Activated B cell treated with CpG ODN at 0.5 μM for 24 hours (primary cell): Measurements from ENCODE around the gene LRRC51. TPM values are rescaled to one million over a fixed set of nuclear protein-coding genes. Genes with fewer than 3 reads are reported as not detected.
"Not testable (repeated sequence)": the region's sequence is repeated elsewhere in the genome, so short reads cannot be mapped to it uniquely, and the experiment has no call there.

ENCODE experiments used
- ATAC-seq: fragments of 200-7000 bp; cut with Tn5 transposase; one replicate; pipeline ENCODE4 v1.10.0; 2021; ENCODE audit warnings: low read depth, mild to moderate bottlenecking, moderate library complexity
- CTCF ChIA-PET: fragments of 350-600 bp; sonication (Branson Sonifier 250); formaldehyde crosslinking; loops from one replicate; lab custom pipeline; 2021; ENCODE audit warnings: antibody characterized with exemption; lab: Charles Lee
- POLR2A ChIA-PET: fragments of 350-600 bp; sonication (Branson Sonifier 250); formaldehyde crosslinking; loops from one replicate; lab custom pipeline; 2021; ENCODE audit warnings: antibody characterized with exemption; lab: Charles Lee
- DNase-seq: peaks from one replicate; pipeline ENCODE4 v3.0.0; 2022
- H3K27ac Mint-ChIP-seq: one replicate; pipeline ENCODE4 v1.8.0; 2020; ENCODE audit warnings: mixed read lengths
- H3K27me3 Mint-ChIP-seq: one replicate; pipeline ENCODE4 v1.8.0; 2021; ENCODE audit warnings: mixed read lengths
- H3K36me3 Mint-ChIP-seq: one replicate; pipeline ENCODE4 v1.8.0; 2021; ENCODE audit warnings: low read depth, mixed read lengths
- H3K4me1 Mint-ChIP-seq: one replicate; pipeline ENCODE4 v1.8.0; 2021; ENCODE audit warnings: mixed read lengths
- H3K4me3 Mint-ChIP-seq: one replicate; pipeline ENCODE4 v1.8.0; 2020; ENCODE audit warnings: mild to moderate bottlenecking, mixed read lengths
- H3K9me3 Mint-ChIP-seq: one replicate; pipeline ENCODE4 v1.8.0; 2020; ENCODE audit warnings: mixed read lengths
- intact Hi-C: fragments of 100-400 bp; cut with micrococcal nuclease; formaldehyde crosslinking; loops from one replicate; pipeline ENCODE4 v1.15.1; 2024
- total RNA-seq: library from RNA; stranded (reverse); gene quantifications from 2 replicates; pipeline ENCODE4 v1.2.3, GENCODE V29; 2022
- TF ChIP-seq, protein P1 (sequence below): fragments of 200-600 bp; IDR thresholded peaks from one replicate; pipeline ENCODE4 v1.8.0; 2022; ENCODE audit warnings: antibody characterized with exemption, mild to moderate bottlenecking

Gene LRRC51
- total RNA-seq, 1 donor from 2014 or later: 4.1 TPM

DNA sequence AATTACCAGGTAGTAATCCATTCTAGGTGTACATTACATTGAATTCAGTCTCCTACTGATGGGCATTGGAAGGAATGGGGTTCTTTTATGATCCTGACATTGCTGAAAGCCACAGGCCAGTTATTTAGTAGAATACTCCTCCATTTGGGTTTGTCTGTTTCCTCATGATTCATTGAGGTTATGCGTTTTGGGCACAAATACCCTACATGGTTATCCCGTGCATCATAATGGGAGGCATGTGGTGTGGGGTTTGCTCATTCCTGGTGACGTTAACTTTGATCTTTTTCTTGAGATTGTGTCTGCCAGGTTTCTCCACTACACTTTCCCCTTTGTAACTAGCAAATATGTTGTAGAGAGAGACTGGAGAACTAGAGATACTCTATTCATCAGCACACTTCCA is 60.4 kb downstream of the LRRC51 start:
- DNase-seq (no peak), ATAC-seq (no peak)
- no peak overlapping the region for H3K27ac Mint-ChIP-seq
- no peak overlapping the region for H3K4me3 Mint-ChIP-seq
- CTCF ChIA-PET: interaction anchor here (1.2 to 3.1 kb wide), 2 partner anchors 116 to 119 kb away, joined by 3 to 16 read pairs; no protein-coding TSS in a partner anchor
- H3K36me3 Mint-ChIP-seq: no peaks in the 10 kb centered on the region
- TF ChIP-seq, protein P1, sequence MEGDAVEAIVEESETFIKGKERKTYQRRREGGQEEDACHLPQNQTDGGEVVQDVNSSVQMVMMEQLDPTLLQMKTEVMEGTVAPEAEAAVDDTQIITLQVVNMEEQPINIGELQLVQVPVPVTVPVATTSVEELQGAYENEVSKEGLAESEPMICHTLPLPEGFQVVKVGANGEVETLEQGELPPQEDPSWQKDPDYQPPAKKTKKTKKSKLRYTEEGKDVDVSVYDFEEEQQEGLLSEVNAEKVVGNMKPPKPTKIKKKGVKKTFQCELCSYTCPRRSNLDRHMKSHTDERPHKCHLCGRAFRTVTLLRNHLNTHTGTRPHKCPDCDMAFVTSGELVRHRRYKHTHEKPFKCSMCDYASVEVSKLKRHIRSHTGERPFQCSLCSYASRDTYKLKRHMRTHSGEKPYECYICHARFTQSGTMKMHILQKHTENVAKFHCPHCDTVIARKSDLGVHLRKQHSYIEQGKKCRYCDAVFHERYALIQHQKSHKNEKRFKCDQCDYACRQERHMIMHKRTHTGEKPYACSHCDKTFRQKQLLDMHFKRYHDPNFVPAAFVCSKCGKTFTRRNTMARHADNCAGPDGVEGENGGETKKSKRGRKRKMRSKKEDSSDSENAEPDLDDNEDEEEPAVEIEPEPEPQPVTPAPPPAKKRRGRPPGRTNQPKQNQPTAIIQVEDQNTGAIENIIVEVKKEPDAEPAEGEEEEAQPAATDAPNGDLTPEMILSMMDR: no peak
- peaks cover 1% of the 10 kb centered on the region for H3K4me1 Mint-ChIP-seq
- H3K27me3 Mint-ChIP-seq: peaks cover 17% of the 10 kb centered on the region
- H3K9me3 Mint-ChIP-seq: no peaks in the 10 kb centered on the region
- intact Hi-C loops: loop anchor here (5.0 kb wide), 2 partner anchors 279 to 291 kb away; partner anchors contain the start of gene CLPB
- POLR2A ChIA-PET: no interaction called here

- H3K36me3 Mint-ChIP-seq, DNase-seq, H3K4me3 Mint-ChIP-seq, H3K4me1 Mint-ChIP-seq, H3K9me3 Mint-ChIP-seq, POLR2A ChIA-PET, H3K27ac Mint-ChIP-seq, ATAC-seq: not testable (repeated sequence)
- intact Hi-C loops: loop anchor here (2.0 to 5.0 kb wide), 3 partner anchors 39 to 290 kb away; partner anchors contain the start of gene CLPB
- CTCF ChIA-PET: interaction anchor here (3.1 kb wide), 1 partner anchor 117 kb away, joined by 16 read pairs; no protein-coding TSS in a partner anchor
- H3K27me3 Mint-ChIP-seq: peaks cover 17% of the 10 kb centered on the region
Observed at GRCh38 chr11:72142086-72142485, 61.4 kb downstream of the LRRC51 start.

DNA sequence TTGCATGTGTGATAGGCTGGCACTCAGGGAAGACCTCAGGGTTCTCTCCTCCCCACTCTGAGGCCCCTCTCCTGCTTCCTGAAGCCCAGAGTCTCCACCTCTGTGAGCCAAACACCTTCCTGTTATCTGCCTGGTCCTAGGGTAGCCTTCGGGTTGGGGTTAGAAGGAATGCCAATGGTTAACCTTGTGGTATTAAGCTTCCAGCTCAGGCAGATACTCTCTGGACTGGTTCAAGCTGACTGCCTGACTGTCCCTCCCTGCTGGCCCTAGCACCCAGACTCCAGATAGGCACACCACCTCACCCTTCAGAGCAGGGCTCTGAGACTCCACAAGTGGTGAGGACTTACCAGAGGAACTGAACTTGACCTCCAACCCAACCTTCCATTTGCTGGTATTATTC is 61.9 kb downstream of the LRRC51 start:
- peaks cover 17% of the 10 kb centered on the region for H3K27me3 Mint-ChIP-seq
- H3K4me1 Mint-ChIP-seq, H3K27ac Mint-ChIP-seq, DNase-seq, H3K9me3 Mint-ChIP-seq, ATAC-seq, H3K4me3 Mint-ChIP-seq, H3K36me3 Mint-ChIP-seq: not testable (repeated sequence)
- ChIA-PET POLR2A (interaction anchor here (1.9 kb wide), 1 partner anchor 30 kb away, joined by 5 read pairs; the partner anchor contains the start of gene ANAPC15), CTCF (interaction anchor here (1.0 to 4.8 kb wide), 4 partner anchors 12 to 273 kb away, joined by 3 to 44 read pairs (median 15); no protein-coding TSS in a partner anchor)
- intact Hi-C loops: loop anchor here (2.0 to 5.0 kb wide), 3 partner anchors 38 to 290 kb away; partner anchors contain the start of gene CLPB

DNA sequence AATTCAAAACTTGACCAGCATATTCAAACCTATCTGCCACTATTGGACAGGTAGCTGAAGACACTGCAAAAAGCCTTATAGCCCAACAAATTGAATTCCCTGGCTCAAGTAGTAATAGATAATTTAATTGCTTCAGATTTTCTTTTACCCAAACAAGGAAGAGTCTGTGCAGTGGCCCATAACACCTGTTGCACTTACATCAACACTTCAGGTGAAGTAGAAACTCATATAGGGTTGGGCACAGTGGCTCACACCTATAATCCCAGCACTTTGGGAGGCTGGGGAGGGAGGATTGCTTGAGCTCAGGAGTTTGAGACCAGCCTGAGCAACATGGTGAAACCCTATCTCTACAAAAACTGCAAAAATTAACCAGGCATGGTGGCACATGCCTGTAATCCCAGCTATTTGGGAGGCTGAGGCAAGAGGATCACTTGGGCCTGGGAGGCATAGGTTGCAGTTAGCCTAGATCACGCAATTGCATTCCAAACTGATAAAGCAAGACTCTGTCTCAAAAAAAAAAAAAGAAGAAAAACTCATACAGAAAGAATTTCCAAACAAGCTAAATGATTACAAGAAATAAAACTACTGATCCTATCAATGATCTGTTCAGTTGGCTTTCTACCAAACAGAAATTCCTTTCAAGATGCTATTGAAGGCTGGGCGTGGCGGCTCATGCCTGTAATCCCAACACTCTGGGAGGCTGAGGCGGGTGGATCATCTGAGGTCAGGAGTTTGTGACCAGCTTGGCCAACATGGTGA is 64.3 kb downstream of the LRRC51 start:
- Mint-ChIP-seq H3K9me3 (no peaks in the 10 kb centered on the region), H3K27me3 (peaks cover 17% of the 10 kb centered on the region), H3K27ac (no peak overlapping the region), H3K4me3 (no peak overlapping the region), H3K4me1 (peaks cover 1% of the 10 kb centered on the region), H3K36me3 (no peaks in the 10 kb centered on the region)
- TF ChIP-seq, protein P1: no peak
- ChIA-PET CTCF (interaction anchor here (0.9 to 5.2 kb wide), 19 partner anchors 8 to 286 kb away, joined by 3 to 108 read pairs (median 5); no protein-coding TSS in a partner anchor), POLR2A (interaction anchor here (1.0 kb wide), 1 partner anchor 120 kb away, joined by 3 read pairs; no protein-coding TSS in a partner anchor)
- ATAC-seq (no peak), DNase-seq (no peak)
- intact Hi-C loops: loop anchor here (1.0 to 5.0 kb wide), 5 partner anchors 54 to 287 kb away; partner anchors contain the start of gene CLPB

Other genes starting within 250 kb of the LRRC51 start
- gene DEFB108B, start 247.7 kb upstream of the LRRC51 start, total RNA-seq: not detected in 2 replicates
- gene DEFB131B, start 202.4 kb upstream of the LRRC51 start, total RNA-seq: not detected in 2 replicates
- gene XNDC1N, start 152.3 kb upstream of the LRRC51 start, total RNA-seq: 18.4 and 20.8 TPM in 2 replicates
- 44.4 and 47.4 TPM in 2 replicates for gene RNF121, start 151.8 kb upstream of the LRRC51 start, total RNA-seq
- 26.8 and 27.5 TPM in 2 replicates for gene IL18BP, start 81.9 kb upstream of the LRRC51 start, total RNA-seq
- 146 and 163 TPM in 2 replicates for gene NUMA1, start 308 bp upstream of the LRRC51 start, total RNA-seq
- 87.2 and 87.6 TPM in 2 replicates for gene LAMTOR1, start 22.4 kb downstream of the LRRC51 start, total RNA-seq
- not detected in 2 replicates for gene TOMT, start 25.1 kb downstream of the LRRC51 start, total RNA-seq
- 44.4 and 56.3 TPM in 2 replicates for gene ANAPC15, start 31.8 kb downstream of the LRRC51 start, total RNA-seq
- gene FOLR3, start 54.9 kb downstream of the LRRC51 start, total RNA-seq: not detected in 2 replicates
- not detected in 2 replicates for gene FOLR1, start 111.3 kb downstream of the LRRC51 start, total RNA-seq
- 0.67 and 0.76 TPM in 2 replicates for gene FOLR2, start 135.9 kb downstream of the LRRC51 start, total RNA-seq
- gene INPPL1, start 143.9 kb downstream of the LRRC51 start, total RNA-seq: 107 and 129 TPM in 2 replicates
- not detected in 2 replicates for gene PHOX2A, start 163.3 kb downstream of the LRRC51 start, total RNA-seq